ENCODE data around the gene TMEM229B. TPM values are rescaled to one million over a fixed set of nuclear protein-coding genes. Genes with fewer than 3 reads are reported as not detected.

Gene TMEM229B
- polyA plus RNA-seq, 1 of the 3 experiments (the other 2 are of a cell fraction), result 0.16 TPM

GRCh38 chr14:67482231-67483164 is 6.0 kb downstream of the TMEM229B start:
- 86% methylated on average over 8 of the region's 8 CpGs for whole genome bisulfite sequencing (ENCODE audit: low lambda C conversion rate)
- no peaks in the 10 kb centered on the region for H4K20me1 ChIP-seq (ENCODE audit: insufficient read depth)

GRCh38 chr14:67480011-67480410 is 8.5 kb downstream of the TMEM229B start:
- Histone ChIP-seq H3K79me2 (ENCODE audit: insufficient read depth) (no peaks in the 10 kb centered on the region), H2AFZ (ENCODE audit: low read depth) (no peak overlapping the region), H3K9me3 (no peaks in the 10 kb centered on the region), H3K9ac (no peak overlapping the region), H3F3A (replicated peaks; ENCODE audit: insufficient read depth) (no peaks in the 10 kb centered on the region), H3K4me2 (no peak overlapping the region), H3K4me3 (ENCODE audit: low read depth in 2 of 2, low read length in 1 of 2) (no peak overlapping the region), H3K36me3 (replicated peaks in 1 of 2; ENCODE audit: control insufficient read depth in 1 of 2, insufficient read depth in 2 of 2, low read length in 1 of 2) (no peaks in the 10 kb centered on the region), H3K4me1 (ENCODE audit: control insufficient read depth in 1 of 2, insufficient read depth in 2 of 2, low read depth in 1 of 2, low read length in 1 of 2) (peaks cover 0 to 6% of the 10 kb centered on the region in 2 experiments; a peak in 1 of 4 replicates), H3K9me2 (no peaks in the 10 kb centered on the region), H4K20me1 (ENCODE audit: insufficient read depth) (no peaks in the 10 kb centered on the region), H3K27ac (ENCODE audit: low read depth in 2 of 2, low read length in 1 of 2) (no peak overlapping the region), H3K27me3 (ENCODE audit: insufficient read depth) (no peaks in the 10 kb centered on the region)
- DNase-seq, result peak; percentile 77
- 52% methylated on average over 9 of the region's 9 CpGs for WGBS (ENCODE audit: low lambda C conversion rate)
- CTCF ChIA-PET, result interaction anchor here (1.0 to 1.5 kb wide), 4 partner anchors 13 to 53 kb away, joined by 3 to 4 read pairs (median 3); no protein-coding TSS in a partner anchor
- POLR2A ChIA-PET, result no interaction called here
- TF ChIP-seq NFIC (IDR thresholded peaks at IDR 0.05; ENCODE audit: borderline replicate concordance) (0 out of 2 replicates have a peak, but pooled peaks have one; percentile 22), JUND (IDR thresholded peaks at IDR 0.05) (no peak), MAX (IDR thresholded peaks at IDR 0.05; ENCODE audit: low read depth) (no peak)

More at GRCh38 chr14:67482231-67483164, 6.0 kb downstream of the TMEM229B start:
- no peak overlapping the region for H3K4me2 ChIP-seq
- H3K36me3 ChIP-seq (replicated peaks in 1 of 2; ENCODE audit: control insufficient read depth in 1 of 2, insufficient read depth in 2 of 2, low read length in 1 of 2), result no peaks in the 10 kb centered on the region
- no peaks in the 10 kb centered on the region for H3F3A ChIP-seq (replicated peaks; ENCODE audit: insufficient read depth)
- CTCF ChIA-PET, result interaction anchor here (0.9 to 2.4 kb wide), 4 partner anchors 16 to 89 kb away, joined by 3 to 9 read pairs (median 4); no protein-coding TSS in a partner anchor
- DNase-seq, result no peak
- H3K79me2 ChIP-seq (ENCODE audit: insufficient read depth), result no peaks in the 10 kb centered on the region
- peaks cover 0 to 15% of the 10 kb centered on the region in 2 experiments; a peak in 1 of 4 replicates for H3K4me1 ChIP-seq (ENCODE audit: control insufficient read depth in 1 of 2, insufficient read depth in 2 of 2, low read depth in 1 of 2, low read length in 1 of 2)
- no peaks in the 10 kb centered on the region for H3K9me2 ChIP-seq
- H3K9ac ChIP-seq, result no peak overlapping the region
- H3K4me3 ChIP-seq (ENCODE audit: low read depth in 2 of 2, low read length in 1 of 2), result no peak overlapping the region
- TF ChIP-seq GABPA (IDR thresholded peaks at IDR 0.05; ENCODE audit: low read depth), result no peak
- H2AFZ ChIP-seq (ENCODE audit: low read depth), result no peak overlapping the region
- H3K9me3 ChIP-seq, result no peaks in the 10 kb centered on the region
- no peaks in the 10 kb centered on the region for H3K27me3 ChIP-seq (ENCODE audit: insufficient read depth)
- POLR2A ChIA-PET, result no interaction called here
- H3K27ac ChIP-seq (ENCODE audit: low read depth in 2 of 2, low read length in 1 of 2), result no peak overlapping the region

- CTCF ChIA-PET, result interaction anchor here (1.1 to 2.0 kb wide), 2 partner anchors 9 to 13 kb away, joined by 4 to 5 read pairs; no protein-coding TSS in a partner anchor
- Histone ChIP-seq H3K27ac (ENCODE audit: low read depth in 2 of 2, low read length in 1 of 2) (no peak overlapping the region), H3K9me2 (no peaks in the 10 kb centered on the region), H3K9me3 (no peaks in the 10 kb centered on the region), H3K4me1 (ENCODE audit: control insufficient read depth in 1 of 2, insufficient read depth in 2 of 2, low read depth in 1 of 2, low read length in 1 of 2) (peaks cover 0 to 6% of the 10 kb centered on the region in 2 experiments; a peak in 1 of 4 replicates), H3K79me2 (ENCODE audit: insufficient read depth) (no peaks in the 10 kb centered on the region), H4K20me1 (ENCODE audit: insufficient read depth) (no peaks in the 10 kb centered on the region), H2AFZ (ENCODE audit: low read depth) (no peak overlapping the region), H3K9ac (no peak overlapping the region), H3F3A (replicated peaks; ENCODE audit: insufficient read depth) (no peaks in the 10 kb centered on the region), H3K4me3 (ENCODE audit: low read depth in 2 of 2, low read length in 1 of 2) (no peak overlapping the region), H3K27me3 (ENCODE audit: insufficient read depth) (no peaks in the 10 kb centered on the region), H3K4me2 (no peak overlapping the region), H3K36me3 (replicated peaks in 1 of 2; ENCODE audit: control insufficient read depth in 1 of 2, insufficient read depth in 2 of 2, low read length in 1 of 2) (no peaks in the 10 kb centered on the region)
- no peak for DNase-seq
- WGBS (ENCODE audit: low lambda C conversion rate), result 84% methylated on average over 2 of the region's 2 CpGs
- TF ChIP-seq MEF2A (IDR thresholded peaks at IDR 0.05; ENCODE audit: borderline replicate concordance, low read depth), result no peak
- no peak for TF ChIP-seq NRF1 (IDR thresholded peaks at IDR 0.05; ENCODE audit: low read depth, low read length)
- no peak for TF ChIP-seq PBX3 (IDR thresholded peaks at IDR 0.05)
- TF ChIP-seq GATA2 (CRISPR knock-in tag; IDR thresholded peaks at IDR 0.05), result no peak
- no peak for TF ChIP-seq MXI1 (IDR thresholded peaks at IDR 0.05; ENCODE audit: low read depth, low read length)
- no peak for TF ChIP-seq USF1 (IDR thresholded peaks at IDR 0.05; ENCODE audit: borderline replicate concordance, low read depth)
- no peak for TF ChIP-seq GABPA (IDR thresholded peaks at IDR 0.05; ENCODE audit: low read depth)
- no peak for TF ChIP-seq RFX5 (IDR thresholded peaks at IDR 0.05; ENCODE audit: low read length)
- no peak for TF ChIP-seq JUND (IDR thresholded peaks at IDR 0.05)
- POLR2A ChIA-PET, result no interaction called here
These were observed 9.8 kb downstream of the TMEM229B start for GRCh38 chr14:67478800-67479084.

All from SK-N-SH (cell line).